NB4 (cell line): ENCODE measurements around the gene EPN2.

Experiments
- CTCF ChIP-seq: IDR thresholded peaks from one replicate; pipeline ENCODE4 v1.5.1; 2012; ENCODE audit warnings: low read depth, low read length
- POLR2A ChIP-seq: IDR thresholded peaks from 2 replicates; pipeline ENCODE4 v1.6.1; 2011; ENCODE audit warnings: mild to moderate bottlenecking; ENCODE audit not compliant: insufficient read length; ENCODE audit errors: extremely low read depth

GRCh38 chr17:19262650-19263631 is 25.8 kb downstream of the EPN2 start:
- TF ChIP-seq CTCF, result no peak
- no peak for TF ChIP-seq POLR2A
